Activated T-cell treated with anti-CD3 and anti-CD28 coated beads, Interleukin-2, amount 50 U/mL, for 72 hours (primary cell): ENCODE measurements around the gene DSPP. TPM values are rescaled to one million over a fixed set of nuclear protein-coding genes. Genes with fewer than 3 reads are reported as not detected.

Experiments used
- ATAC-seq, 2 donors: fragments of 150-1000 bp; cut with Tn5 transposase; replicated peaks in 1 of 2; 2 replicates each; pipeline ENCODE4 v1.10.0; 2021; ENCODE audit warnings: moderate library complexity in 2 of 2, mild to moderate bottlenecking in 1 of 2
- DNase-seq, 2 donors: peaks; one replicate each; pipeline ENCODE4 v3.0.0; 2021 to 2022; ENCODE audit warnings: mixed read lengths in 1 of 2
- H3K27ac Mint-ChIP-seq: one replicate; pipeline ENCODE4 v1.8.0; 2022; ENCODE audit warnings: mild to moderate bottlenecking, moderate library complexity, mixed read lengths
- H3K27me3 Mint-ChIP-seq: one replicate; pipeline ENCODE4 v1.8.0; 2022; ENCODE audit warnings: low read depth, mixed read lengths
- H3K36me3 Mint-ChIP-seq, 2 donors: one replicate each; pipeline ENCODE4 v1.8.0; 2022; ENCODE audit warnings: mixed read lengths in 2 of 2, mild to moderate bottlenecking in 1 of 2; ENCODE audit not compliant: insufficient read depth in 2 of 2
- H3K4me1 Mint-ChIP-seq: one replicate; pipeline ENCODE4 v1.8.0; 2022; ENCODE audit warnings: low read depth, mixed read lengths
- H3K4me3 Mint-ChIP-seq, 2 donors: one replicate each; pipeline ENCODE4 v1.8.0; 2022; ENCODE audit warnings: mild to moderate bottlenecking in 2 of 2, mixed read lengths in 2 of 2, moderate library complexity in 2 of 2
- H3K9me3 Mint-ChIP-seq, 2 donors: one replicate each; pipeline ENCODE4 v1.8.0; 2022; ENCODE audit warnings: mixed read lengths in 2 of 2
- total RNA-seq, 2 donors: library from RNA; stranded (reverse); gene quantifications; one replicate each; pipeline ENCODE4 v1.2.3, GENCODE V29; 2022

The DSPP gene
- total RNA-seq, 2 donors from 2014 or later, result not detected

DNA sequence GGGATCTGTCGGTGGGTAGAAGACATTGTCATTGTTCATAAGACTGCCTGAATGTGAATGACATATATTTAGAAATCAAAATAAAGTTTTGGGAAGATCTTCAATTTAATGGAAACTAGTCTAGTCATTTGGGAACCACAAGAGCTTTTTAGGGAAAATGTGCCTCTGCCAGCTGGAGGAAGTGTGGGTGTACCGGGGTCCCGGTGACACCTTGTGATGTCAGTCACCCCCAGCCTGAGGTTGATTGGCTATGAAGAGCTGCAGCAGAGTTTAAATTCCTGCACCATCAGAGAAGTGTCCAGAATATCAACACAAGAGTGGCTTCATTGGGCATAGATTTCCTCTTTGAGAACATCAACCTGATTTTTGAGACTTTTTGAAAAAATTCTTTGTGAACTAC, 41.7 kb downstream of the DSPP start, which contains the start of gene DMP1:
Gene DMP1 (plus strand): TSS at position 301 of the 400 bp plus-strand sequence. CDS start 6,213 bp downstream, outside the sequence.
- no peaks in the 10 kb centered on the region for H3K27me3 Mint-ChIP-seq
- no peaks in the 10 kb centered on the region for H3K4me1 Mint-ChIP-seq
- H3K36me3 Mint-ChIP-seq, result no peaks in the 10 kb centered on the region
- no peak within 1 kb of the TSS for H3K4me3 Mint-ChIP-seq
- ATAC-seq (no peak), DNase-seq (no peak)
- no peaks in the 10 kb centered on the region for H3K9me3 Mint-ChIP-seq
- no peak within 1 kb of the TSS for H3K27ac Mint-ChIP-seq

DNA sequence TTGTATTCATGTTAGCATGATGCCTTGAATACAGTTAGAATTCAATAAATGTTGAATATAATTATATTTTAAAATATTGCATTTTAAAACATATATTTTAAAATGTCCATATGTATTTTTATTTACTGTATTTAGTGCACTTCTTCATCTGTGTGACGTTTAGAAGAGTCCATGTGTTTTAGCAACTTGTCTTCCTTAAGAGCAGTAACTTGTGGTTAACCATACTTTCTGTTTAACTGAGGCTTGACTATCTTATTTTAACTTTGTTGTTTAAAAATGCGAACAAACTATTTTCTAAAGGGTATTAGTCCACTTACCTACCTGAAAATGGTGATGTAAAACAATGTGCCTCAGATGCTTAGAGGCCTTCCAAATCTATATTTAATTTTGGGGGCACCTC, 42.6 kb downstream of the DSPP start:
- no peak for ATAC-seq
- DNase-seq, result no peak
- no peaks in the 10 kb centered on the region for H3K4me1 Mint-ChIP-seq
- H3K27me3 Mint-ChIP-seq, result no peaks in the 10 kb centered on the region
- H3K36me3 Mint-ChIP-seq, result no peaks in the 10 kb centered on the region
- H3K4me3 Mint-ChIP-seq, result no peak overlapping the region
- H3K27ac Mint-ChIP-seq, result no peak overlapping the region
- H3K9me3 Mint-ChIP-seq, result no peaks in the 10 kb centered on the region

DNA sequence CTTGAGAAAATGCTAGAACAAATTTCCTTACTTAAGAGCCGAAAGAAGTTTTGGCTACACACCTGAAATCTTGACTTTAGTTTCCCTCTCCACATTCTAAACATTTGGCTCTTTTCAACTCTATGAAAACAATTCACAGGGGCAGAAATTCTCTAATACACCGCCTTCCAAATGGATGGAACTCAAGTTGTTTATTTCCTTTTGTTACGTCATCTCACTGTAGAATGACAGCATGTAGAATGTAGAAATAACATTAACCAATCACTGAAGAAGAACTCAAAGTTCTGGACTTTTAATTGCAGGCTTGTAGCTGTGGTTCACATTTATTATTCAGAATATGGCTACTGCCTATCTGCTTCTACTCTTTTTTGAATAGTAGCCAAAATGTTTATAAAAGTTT, 43.6 kb downstream of the DSPP start:
- no peaks in the 10 kb centered on the region for H3K4me1 Mint-ChIP-seq
- H3K27ac Mint-ChIP-seq, result no peak overlapping the region
- H3K4me3 Mint-ChIP-seq, result no peak overlapping the region
- DNase-seq, result no peak
- H3K9me3 Mint-ChIP-seq, result no peaks in the 10 kb centered on the region
- no peak for ATAC-seq
- no peaks in the 10 kb centered on the region for H3K27me3 Mint-ChIP-seq
- H3K36me3 Mint-ChIP-seq, result no peaks in the 10 kb centered on the region

DNA sequence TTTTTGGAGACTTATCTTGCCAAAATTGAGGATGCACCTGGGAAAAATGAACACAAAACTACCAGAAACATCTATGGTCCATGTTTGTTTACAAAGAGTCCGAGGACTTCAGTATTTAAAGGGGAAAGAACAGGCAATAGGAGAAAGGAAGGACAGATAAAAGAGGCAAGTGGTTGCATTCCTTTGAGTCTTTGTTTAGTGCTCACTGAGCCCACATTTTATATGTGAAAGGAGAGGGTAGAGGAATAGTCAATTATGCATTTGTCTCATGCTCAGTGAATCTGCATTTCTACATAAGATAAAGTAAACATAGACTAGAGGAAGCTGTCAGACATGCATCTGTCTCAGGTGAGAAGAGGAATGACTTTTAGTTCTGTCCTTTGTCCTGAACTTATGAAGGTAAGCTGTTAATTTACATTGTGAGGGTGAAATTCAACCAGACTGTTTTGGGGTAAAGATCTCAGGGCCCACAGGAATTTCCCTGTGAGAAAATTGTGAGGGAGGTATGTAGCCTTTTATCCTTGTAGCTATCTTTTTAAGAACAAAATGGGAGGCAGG, 46.2 kb downstream of the DSPP start:
- H3K4me1 Mint-ChIP-seq, result no peaks in the 10 kb centered on the region
- H3K4me3 Mint-ChIP-seq, result no peak overlapping the region
- H3K27me3 Mint-ChIP-seq, result peaks cover 9% of the 10 kb centered on the region
- no peak for ATAC-seq
- H3K9me3 Mint-ChIP-seq, result no peaks in the 10 kb centered on the region
- DNase-seq, result no peak
- no peaks in the 10 kb centered on the region for H3K36me3 Mint-ChIP-seq
- H3K27ac Mint-ChIP-seq, result no peak overlapping the region

DNA sequence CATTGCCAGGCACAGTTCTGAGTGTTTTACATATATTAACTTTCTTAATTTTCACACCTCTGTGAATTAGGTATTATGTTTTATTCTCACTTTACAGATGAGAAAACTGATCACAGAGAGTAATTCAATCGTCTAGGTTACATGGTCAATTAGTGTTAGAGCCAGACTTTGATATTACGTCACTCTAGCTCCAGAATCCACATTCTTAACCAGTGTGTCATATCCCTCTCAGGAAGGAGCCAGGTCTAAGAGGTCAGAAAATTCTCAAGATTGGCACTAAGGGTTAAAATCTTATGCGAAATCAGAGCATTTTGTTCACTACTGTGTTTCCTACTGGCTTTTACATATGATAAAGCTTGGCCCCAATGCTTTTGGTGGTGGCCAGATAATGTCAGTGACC, 49.2 kb downstream of the DSPP start:
- Mint-ChIP-seq H3K9me3 (no peaks in the 10 kb centered on the region), H3K36me3 (no peaks in the 10 kb centered on the region), H3K4me3 (no peak overlapping the region), H3K4me1 (no peaks in the 10 kb centered on the region), H3K27me3 (peaks cover 24% of the 10 kb centered on the region), H3K27ac (no peak overlapping the region)
- ATAC-seq (no peak), DNase-seq (no peak)

DNA sequence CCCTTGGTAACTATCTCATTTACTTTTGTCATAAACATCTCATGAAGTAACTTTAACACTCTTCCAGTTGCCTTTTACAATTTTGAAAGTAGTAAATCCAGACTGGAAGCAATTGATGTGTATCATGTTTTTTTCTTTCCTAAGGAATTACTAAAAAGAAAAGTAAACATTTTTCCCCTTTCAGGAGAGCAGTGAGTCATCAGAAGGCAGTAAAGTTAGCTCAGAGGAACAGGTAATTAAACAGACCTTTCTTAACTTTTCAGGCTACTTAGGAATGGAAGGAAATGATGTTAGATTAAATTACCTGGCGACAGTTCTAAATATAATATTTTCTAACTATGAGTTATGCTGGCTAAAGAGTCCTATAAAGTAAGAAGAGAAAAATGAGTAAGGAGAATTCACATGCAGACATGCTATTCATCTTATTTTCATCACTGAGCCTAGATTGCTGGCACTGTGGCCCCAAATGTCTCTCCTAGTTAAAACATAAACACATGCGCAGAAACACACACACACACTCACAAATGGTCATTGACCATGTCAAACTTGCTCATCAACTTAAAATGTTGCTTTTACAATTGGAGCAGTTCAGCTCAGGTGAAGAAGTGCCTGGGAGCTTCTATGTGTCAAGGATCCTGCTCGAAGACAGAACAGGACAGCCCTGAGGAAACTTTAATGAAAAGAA, 51.1 kb downstream of the DSPP start:
- Mint-ChIP-seq H3K27me3 (peaks cover 29% of the 10 kb centered on the region), H3K9me3 (no peaks in the 10 kb centered on the region), H3K4me1 (no peaks in the 10 kb centered on the region), H3K4me3 (no peak overlapping the region), H3K36me3 (no peaks in the 10 kb centered on the region), H3K27ac (no peak overlapping the region)
- ATAC-seq, result no peak
- DNase-seq, result no peak

DNA sequence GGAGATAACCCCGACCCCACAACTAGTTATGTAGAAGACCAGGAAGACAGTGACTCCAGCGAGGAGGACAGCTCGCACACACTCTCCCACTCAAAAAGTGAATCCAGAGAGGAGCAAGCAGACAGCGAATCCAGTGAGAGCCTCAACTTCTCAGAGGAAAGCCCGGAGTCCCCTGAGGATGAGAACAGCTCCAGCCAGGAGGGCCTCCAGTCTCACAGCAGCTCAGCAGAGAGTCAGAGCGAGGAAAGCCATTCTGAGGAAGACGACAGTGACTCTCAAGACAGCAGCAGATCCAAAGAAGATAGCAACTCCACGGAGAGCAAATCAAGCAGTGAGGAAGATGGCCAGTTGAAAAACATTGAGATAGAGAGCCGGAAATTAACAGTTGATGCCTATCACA, 54.5 kb downstream of the DSPP start:
- H3K27me3 Mint-ChIP-seq, result peaks cover 28% of the 10 kb centered on the region
- ATAC-seq (no peak), DNase-seq (no peak)
- H3K9me3 Mint-ChIP-seq, result no peaks in the 10 kb centered on the region
- no peaks in the 10 kb centered on the region for H3K4me1 Mint-ChIP-seq
- H3K4me3 Mint-ChIP-seq, result no peak overlapping the region
- no peaks in the 10 kb centered on the region for H3K36me3 Mint-ChIP-seq
- no peak overlapping the region for H3K27ac Mint-ChIP-seq

Other genes starting within 250 kb of the DSPP start
- 10 to 100 TPM; 19.7 to 22.3 TPM for gene HSD17B11, start 217.3 kb upstream of the DSPP start, total RNA-seq
- 10 to 100 TPM; 10.2 to 12.6 TPM for gene NUDT9, start 186.0 kb upstream of the DSPP start, total RNA-seq
- not detected for gene SPARCL1, start 79.2 kb upstream of the DSPP start, total RNA-seq
- not detected for gene DMP1, start 41.8 kb downstream of the DSPP start, total RNA-seq
- gene IBSP, start 191.0 kb downstream of the DSPP start, total RNA-seq, result not detected
- gene MEPE, start 224.4 kb downstream of the DSPP start, total RNA-seq, result not detected